ENCODE results near the gene TMEM115. TPM values are rescaled to one million over a fixed set of nuclear protein-coding genes. Genes with fewer than 3 reads are reported as not detected.
A peak's percentile ranks its signal among the peaks of the same experiment; 100 is the strongest.

Gene TMEM115
- total and polyA plus RNA-seq, 7 donors: 20.4 to 49.6 (median 29.1) TPM

DNA sequence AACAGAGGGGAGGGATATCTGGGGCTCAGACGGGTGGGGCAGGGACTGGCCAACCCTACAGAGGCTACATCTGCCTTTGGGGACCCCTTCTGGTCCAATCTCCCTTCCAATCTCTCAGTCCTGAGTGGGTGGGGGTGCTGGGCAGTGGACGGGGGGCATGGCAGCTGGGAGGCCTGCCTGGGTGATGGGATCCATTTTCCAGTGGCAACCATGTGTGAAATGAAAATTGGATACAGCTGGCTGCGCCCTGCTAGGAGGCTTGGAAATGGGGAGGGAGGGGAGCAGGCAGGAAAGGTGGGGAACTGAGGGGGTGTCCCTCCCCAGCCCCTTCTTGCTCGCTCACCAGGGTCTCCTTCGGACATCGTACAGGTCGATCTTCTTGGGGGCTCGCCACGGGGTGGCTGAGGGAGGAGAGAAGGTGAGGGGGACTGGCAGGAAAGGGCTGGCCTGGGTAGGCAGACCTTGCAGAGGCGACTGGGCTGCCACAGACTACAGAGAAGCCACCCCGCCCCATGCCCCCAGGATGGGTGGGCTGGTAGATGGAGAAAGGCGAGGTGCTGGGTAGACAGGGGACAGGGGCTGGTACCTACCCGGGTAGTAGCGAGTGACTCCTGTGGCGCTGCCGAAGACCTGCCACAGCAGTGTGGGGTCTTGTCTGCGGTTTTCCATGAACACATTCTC lies 21.2 kb upstream of the TMEM115 start:
- intact Hi-C loops (cut with DNase I): no loop called here
- Histone ChIP-seq H3K27me3 (ENCODE audit: insufficient read depth in 3 of 3, low read length in 2 of 3) (no peaks in the 10 kb centered on the region), H3K4me1 (no peaks in the 10 kb centered on the region), H3K4me3 (no peak overlapping the region), H3K36me3 (ENCODE audit: insufficient read depth in 1 of 2, low read depth in 1 of 2) (no peaks in the 10 kb centered on the region), H3K27ac (no peak overlapping the region), H3K9me3 (no peaks in the 10 kb centered on the region)
- DNase-seq (no peak), ATAC-seq (no peak)
- WGBS, 3 donors: 82 to 88% (median 84%) methylated on average over 17 of the region's 17 CpGs
- TF ChIP-seq, protein P1, sequence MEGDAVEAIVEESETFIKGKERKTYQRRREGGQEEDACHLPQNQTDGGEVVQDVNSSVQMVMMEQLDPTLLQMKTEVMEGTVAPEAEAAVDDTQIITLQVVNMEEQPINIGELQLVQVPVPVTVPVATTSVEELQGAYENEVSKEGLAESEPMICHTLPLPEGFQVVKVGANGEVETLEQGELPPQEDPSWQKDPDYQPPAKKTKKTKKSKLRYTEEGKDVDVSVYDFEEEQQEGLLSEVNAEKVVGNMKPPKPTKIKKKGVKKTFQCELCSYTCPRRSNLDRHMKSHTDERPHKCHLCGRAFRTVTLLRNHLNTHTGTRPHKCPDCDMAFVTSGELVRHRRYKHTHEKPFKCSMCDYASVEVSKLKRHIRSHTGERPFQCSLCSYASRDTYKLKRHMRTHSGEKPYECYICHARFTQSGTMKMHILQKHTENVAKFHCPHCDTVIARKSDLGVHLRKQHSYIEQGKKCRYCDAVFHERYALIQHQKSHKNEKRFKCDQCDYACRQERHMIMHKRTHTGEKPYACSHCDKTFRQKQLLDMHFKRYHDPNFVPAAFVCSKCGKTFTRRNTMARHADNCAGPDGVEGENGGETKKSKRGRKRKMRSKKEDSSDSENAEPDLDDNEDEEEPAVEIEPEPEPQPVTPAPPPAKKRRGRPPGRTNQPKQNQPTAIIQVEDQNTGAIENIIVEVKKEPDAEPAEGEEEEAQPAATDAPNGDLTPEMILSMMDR (IDR thresholded peaks at IDR 0.05): no peak

DNA sequence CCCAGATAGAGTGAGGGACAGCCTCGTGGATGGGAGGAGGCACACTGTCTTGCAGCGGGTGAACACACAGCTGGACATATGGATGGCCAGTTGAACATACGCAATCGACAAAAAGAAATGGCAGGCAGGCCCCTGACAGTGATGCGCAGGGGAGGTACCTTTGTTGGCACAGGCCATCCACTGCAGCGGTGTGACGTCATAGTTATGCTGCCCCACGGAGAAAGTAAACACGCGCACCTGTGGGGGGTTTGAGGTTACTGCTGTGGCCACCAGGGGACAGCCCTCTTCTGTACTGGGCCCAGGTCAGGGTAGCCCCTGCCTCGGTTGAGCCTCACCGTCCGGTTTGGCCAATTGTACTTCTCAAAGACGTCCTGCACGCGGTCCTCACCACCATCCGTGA lies 19.4 kb upstream of the TMEM115 start:
- no peaks in the 10 kb centered on the region for H3K36me3 ChIP-seq (ENCODE audit: insufficient read depth in 1 of 2, low read depth in 1 of 2)
- H3K9me3 ChIP-seq: no peaks in the 10 kb centered on the region
- H3K4me1 ChIP-seq: no peaks in the 10 kb centered on the region
- ATAC-seq: no peak
- no peak overlapping the region for H3K27ac ChIP-seq
- DNase-seq: no peak
- H3K4me3 ChIP-seq: no peak overlapping the region
- H3K27me3 ChIP-seq (ENCODE audit: insufficient read depth in 3 of 3, low read length in 2 of 3): no peaks in the 10 kb centered on the region
- whole genome bisulfite sequencing, 3 donors: 93 to 94% (median 93%) methylated on average over 17 of the region's 17 CpGs
- intact Hi-C loops (cut with DNase I): no loop called here
- TF ChIP-seq, protein P1 (IDR thresholded peaks at IDR 0.05): no peak

DNA sequence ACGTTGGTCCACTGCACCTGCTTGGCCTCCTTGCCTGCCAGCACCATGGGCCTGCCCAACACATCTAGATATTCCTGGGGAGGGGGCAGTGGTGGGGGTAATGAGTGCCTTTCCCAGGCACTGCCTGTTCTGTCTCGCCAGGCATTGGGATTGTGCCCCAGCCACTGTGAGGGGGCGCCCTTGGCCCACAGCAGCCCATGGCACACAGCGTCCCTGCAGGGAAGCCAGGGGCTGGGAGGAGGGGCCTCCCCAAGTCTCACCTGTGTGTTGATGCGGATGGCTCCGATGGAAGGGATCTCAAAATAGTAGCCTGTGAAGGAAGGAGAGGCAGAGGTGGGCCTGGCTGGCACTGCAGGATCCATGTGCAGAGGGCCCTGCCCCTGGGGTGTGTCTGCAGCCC lies 18.7 kb upstream of the TMEM115 start:
- 73 to 87% (median 83%) methylated on average over 6 of the region's 6 CpGs for whole genome bisulfite sequencing, 3 donors
- no peak overlapping the region for H3K27ac ChIP-seq
- no peaks in the 10 kb centered on the region for H3K36me3 ChIP-seq (ENCODE audit: insufficient read depth in 1 of 2, low read depth in 1 of 2)
- TF ChIP-seq, protein P1 (IDR thresholded peaks at IDR 0.05): no peak
- H3K4me1 ChIP-seq: no peaks in the 10 kb centered on the region
- intact Hi-C loops (cut with DNase I): no loop called here
- DNase-seq: no peak
- no peaks in the 10 kb centered on the region for H3K9me3 ChIP-seq
- ATAC-seq: no peak
- H3K4me3 ChIP-seq: no peak overlapping the region
- no peaks in the 10 kb centered on the region for H3K27me3 ChIP-seq (ENCODE audit: insufficient read depth in 3 of 3, low read length in 2 of 3)

DNA sequence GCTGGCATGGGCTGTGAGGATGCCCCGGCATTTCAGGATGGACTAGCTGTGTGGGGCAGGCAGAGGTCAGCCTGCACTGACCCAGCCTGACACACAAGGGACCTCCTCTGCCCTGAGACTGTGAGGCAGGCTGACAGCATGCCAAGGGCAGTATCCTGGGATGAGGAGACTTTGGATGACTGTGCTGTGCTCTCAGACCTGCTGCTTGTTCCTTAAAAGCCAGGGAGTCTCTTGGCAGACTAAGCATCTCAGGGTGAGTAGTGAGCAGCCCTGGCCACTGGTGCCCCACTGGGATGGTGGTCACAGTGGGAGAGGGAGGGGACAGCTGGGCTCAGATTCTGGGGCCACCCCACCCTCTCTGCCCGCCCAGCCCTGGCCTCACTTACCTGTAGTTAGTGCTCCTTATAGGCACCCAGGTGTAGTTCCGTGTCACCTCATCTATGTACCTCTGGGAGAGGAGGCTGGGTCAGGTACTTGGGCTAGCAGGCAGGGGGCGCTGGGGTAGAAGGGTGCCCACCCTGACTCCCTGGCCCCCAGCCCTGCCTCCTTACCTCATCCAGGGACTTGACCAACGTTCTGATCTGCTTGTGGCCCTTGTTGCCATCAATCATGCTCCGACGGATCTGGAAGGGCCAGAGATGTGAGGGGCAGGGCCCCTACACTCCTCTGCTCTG lies 16.1 kb upstream of the TMEM115 start:
- peak in 1 of 4 donors; percentile 6 for ATAC-seq
- no peaks in the 10 kb centered on the region for H3K36me3 ChIP-seq (ENCODE audit: insufficient read depth in 1 of 2, low read depth in 1 of 2)
- TF ChIP-seq, protein P1 (IDR thresholded peaks at IDR 0.05): no peak
- DNase-seq: no peak
- no peak overlapping the region for H3K4me3 ChIP-seq
- no peaks in the 10 kb centered on the region for H3K27me3 ChIP-seq (ENCODE audit: insufficient read depth in 3 of 3, low read length in 2 of 3)
- H3K9me3 ChIP-seq: no peaks in the 10 kb centered on the region
- no peaks in the 10 kb centered on the region for H3K4me1 ChIP-seq
- H3K27ac ChIP-seq: no peak overlapping the region
- intact Hi-C loops (cut with DNase I): no loop called here
- 68 to 77% (median 72%) methylated on average over 7 of the region's 7 CpGs for WGBS, 3 donors

Measured in psoas muscle (tissue), 8 donors.